Bronchial epithelial cell (primary cell): ENCODE measurements around the gene CLSTN2. TPM values are rescaled to one million over a fixed set of nuclear protein-coding genes. Genes with fewer than 3 reads are reported as not detected.

Source experiments
- DNase-seq: peaks from one replicate; pipeline ENCODE4 v3.0.0-alpha.2; 2010; ENCODE audit warnings: low read depth
- FAIRE-seq: peaks from 2 replicates; lab custom pipeline; 2011; peaks lifted over from hg19 to GRCh38; lab: Jason Lieb, UNC
- H3K27me3 ChIP-seq: 2 replicates; pipeline ENCODE4 v1.5.1; 2011; ENCODE audit warnings: low read length; ENCODE audit not compliant: control insufficient read depth, insufficient read depth
- H3K36me3 ChIP-seq: 2 replicates; pipeline ENCODE4 v1.5.1; 2011; ENCODE audit warnings: low read length; ENCODE audit not compliant: control insufficient read depth, insufficient read depth
- H3K4me3 ChIP-seq: 2 replicates; pipeline ENCODE4 v1.5.1; 2011; ENCODE audit warnings: mild to moderate bottlenecking, low read depth, low read length, control low read depth
- total RNA-seq: library from RNA; depleted of rRNA; stranded (reverse); fragments of >200 nt; gene quantifications from 2 replicates; pipeline ENCODE4 v1.2.1, GENCODE V29; 2014
- TF ChIP-seq, protein P1 (sequence below): IDR thresholded peaks from 2 replicates; pipeline ENCODE4 v1.5.1; 2011; ENCODE audit warnings: mild to moderate bottlenecking, moderate library complexity, low read length, control low read depth, inconsistent platforms; ENCODE audit not compliant: insufficient read depth, severe bottlenecking

Gene CLSTN2
- total RNA-seq, 1 donor from 2014 or later = 0.26 TPM

DNA sequence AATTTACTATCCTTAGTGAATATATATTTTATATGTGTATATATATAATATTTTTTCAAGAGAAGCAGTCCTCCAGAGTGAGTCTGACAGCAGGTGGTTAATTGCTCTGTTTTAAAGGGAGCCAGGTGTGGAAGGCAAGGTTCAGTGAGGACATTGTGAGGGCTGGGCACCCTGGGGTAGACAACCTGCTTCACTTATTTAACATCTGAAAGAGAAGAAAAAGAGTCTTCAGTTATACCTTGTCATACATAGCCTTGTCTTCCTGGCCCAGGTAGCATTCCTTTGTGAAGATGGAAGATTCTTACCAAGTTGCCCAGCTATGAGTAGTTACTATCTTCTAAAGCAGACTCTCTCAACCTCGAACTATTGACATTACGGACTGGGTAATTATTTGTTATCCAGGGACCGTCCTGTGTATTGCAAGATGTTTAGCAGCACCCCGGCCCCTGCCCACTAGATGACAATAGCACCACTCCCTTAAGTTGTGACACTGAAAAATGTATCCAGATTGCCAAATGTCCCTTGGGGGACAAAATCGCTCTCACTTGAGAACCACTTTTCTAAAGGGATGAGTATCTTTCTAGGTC, 406.9 kb downstream of the CLSTN2 start:
- no peak overlapping the region for H3K4me3 ChIP-seq
- no peak for DNase-seq
- no peaks in the 10 kb centered on the region for H3K27me3 ChIP-seq
- TF ChIP-seq, protein P1, sequence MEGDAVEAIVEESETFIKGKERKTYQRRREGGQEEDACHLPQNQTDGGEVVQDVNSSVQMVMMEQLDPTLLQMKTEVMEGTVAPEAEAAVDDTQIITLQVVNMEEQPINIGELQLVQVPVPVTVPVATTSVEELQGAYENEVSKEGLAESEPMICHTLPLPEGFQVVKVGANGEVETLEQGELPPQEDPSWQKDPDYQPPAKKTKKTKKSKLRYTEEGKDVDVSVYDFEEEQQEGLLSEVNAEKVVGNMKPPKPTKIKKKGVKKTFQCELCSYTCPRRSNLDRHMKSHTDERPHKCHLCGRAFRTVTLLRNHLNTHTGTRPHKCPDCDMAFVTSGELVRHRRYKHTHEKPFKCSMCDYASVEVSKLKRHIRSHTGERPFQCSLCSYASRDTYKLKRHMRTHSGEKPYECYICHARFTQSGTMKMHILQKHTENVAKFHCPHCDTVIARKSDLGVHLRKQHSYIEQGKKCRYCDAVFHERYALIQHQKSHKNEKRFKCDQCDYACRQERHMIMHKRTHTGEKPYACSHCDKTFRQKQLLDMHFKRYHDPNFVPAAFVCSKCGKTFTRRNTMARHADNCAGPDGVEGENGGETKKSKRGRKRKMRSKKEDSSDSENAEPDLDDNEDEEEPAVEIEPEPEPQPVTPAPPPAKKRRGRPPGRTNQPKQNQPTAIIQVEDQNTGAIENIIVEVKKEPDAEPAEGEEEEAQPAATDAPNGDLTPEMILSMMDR = no peak
- H3K36me3 ChIP-seq = no peaks in the 10 kb centered on the region
- FAIRE-seq = no peak

DNA sequence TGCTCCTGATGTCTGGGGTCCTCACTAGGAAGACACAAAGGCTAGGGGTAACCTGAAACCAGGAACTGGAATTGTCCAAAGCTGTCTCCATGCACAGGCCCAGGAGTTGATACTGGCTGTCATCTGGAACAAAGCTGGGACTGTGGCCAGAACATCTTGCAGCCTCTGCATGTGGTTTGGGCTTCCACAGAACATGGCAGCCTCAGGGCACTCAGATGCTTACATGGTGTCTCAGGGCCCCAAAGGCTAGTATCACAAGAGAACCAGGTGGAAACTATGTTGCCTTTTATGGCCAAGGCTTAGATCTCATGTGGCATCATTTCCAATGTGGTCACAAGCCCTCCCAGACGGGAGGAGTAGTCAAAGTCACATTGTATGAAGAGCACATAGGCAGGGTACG, 407.7 kb downstream of the CLSTN2 start:
- H3K4me3 ChIP-seq = no peak overlapping the region
- no peaks in the 10 kb centered on the region for H3K36me3 ChIP-seq
- TF ChIP-seq, protein P1 = no peak
- DNase-seq (no peak), FAIRE-seq (no peak)
- no peaks in the 10 kb centered on the region for H3K27me3 ChIP-seq

DNA sequence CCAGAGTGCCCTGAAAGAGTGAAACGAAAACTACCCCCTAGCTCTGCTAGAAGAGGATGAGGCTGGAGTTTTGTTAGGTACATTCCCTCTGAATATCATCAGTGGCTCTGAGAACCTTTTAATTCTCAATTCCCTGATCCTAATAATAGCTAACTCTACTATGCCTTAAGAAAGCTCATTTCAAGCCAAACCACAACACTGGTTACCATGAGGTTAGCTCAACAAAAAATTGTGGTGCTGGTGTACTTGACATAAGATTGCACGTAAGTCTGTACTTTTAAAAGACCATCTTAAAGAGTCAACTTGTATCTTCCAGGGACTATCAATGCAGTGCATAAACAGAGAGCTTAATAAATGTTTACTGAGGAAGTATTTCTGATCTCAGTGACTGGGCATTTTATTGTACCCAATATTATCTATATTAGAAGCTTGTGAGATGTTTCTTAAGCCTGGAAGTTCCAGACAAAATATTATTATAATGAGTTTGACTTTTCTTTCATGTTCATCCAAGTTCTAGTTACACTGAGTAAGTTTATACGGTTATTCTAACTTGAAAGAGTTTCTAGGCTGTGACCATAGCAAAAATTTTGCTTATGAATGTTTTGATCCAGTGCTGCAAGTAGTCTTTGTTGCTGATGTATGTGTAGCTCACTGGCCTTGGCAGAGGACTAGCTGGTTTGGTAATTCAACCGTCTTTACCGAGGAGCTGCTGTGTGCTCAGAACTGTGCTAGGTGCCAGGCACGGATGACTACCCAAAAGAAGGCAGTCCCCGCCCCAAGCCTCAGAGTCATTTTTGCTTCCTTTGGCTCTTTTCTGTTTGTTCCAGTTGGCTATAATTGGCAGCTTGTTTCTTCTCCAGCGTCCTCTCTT, 408.5 kb downstream of the CLSTN2 start:
- DNase-seq (no peak), FAIRE-seq (no peak)
- Histone ChIP-seq H3K36me3 (no peaks in the 10 kb centered on the region), H3K4me3 (no peak overlapping the region), H3K27me3 (no peaks in the 10 kb centered on the region)
- TF ChIP-seq, protein P1 = no peak

DNA sequence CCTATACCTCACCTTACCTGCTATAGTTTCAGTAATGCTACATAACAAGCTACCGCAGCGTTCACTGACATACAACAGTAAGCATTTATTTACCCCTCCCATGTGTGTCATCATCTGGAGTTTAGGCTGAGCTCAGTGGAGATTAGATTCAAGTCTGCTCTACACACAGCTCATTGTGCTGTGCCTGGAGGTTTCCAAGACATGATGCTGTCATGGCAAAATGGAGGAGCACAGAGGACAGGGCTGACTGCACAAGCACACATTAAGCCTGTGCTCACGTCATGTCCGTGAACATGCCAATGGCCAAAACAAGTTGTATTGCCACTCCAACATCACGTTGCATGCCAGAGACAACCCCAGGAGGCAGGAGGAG, 409.1 kb downstream of the CLSTN2 start:
- no peak overlapping the region for H3K4me3 ChIP-seq
- FAIRE-seq (no peak), DNase-seq (peak; percentile 16)
- H3K27me3 ChIP-seq = no peaks in the 10 kb centered on the region
- H3K36me3 ChIP-seq = no peaks in the 10 kb centered on the region
- TF ChIP-seq, protein P1 = no peak

DNA sequence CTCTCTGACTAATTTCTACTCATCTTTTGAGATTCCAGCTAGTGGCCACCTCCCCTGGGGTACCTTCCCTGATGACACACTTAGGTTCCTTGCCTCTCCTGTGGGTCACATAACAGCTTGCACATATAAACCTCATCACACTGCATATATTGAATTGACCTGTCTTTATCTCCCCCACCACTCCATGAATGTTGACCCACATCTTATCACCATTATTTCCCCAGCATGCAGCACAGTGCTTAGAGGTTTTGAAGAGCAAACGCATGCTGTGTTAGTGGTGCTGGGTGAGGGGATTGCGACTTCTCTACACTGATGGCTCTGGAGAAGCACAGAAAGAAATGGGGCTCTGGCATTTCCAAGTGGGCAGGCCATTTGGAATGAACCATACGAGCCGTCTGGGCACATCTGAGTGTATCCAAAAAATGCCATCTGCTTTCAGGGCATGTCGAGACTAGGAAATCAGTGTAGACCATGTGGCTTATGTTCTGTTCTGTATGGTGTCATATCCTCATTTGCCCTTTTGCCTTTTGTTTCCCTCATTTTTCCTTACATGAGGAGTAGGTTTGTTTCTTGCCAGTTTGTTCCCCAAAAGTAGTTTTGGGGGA, 409.7 kb downstream of the CLSTN2 start:
- TF ChIP-seq, protein P1 = no peak
- FAIRE-seq (no peak), DNase-seq (no peak)
- Histone ChIP-seq H3K4me3 (no peak overlapping the region), H3K36me3 (no peaks in the 10 kb centered on the region), H3K27me3 (no peaks in the 10 kb centered on the region)
